Left cardiac atrium (tissue), 4 donors: ENCODE measurements around the gene GTPBP10. TPM values are rescaled to one million over a fixed set of nuclear protein-coding genes. Genes with fewer than 3 reads are reported as not detected.

Source experiments
- ATAC-seq, 2 donors: fragments of 200-7000 bp; cut with Tn5 transposase; one replicate each; pipeline ENCODE4 v1.9.1; 2020; ENCODE audit warnings: mild to moderate bottlenecking in 2 of 2, moderate library complexity in 2 of 2
- DNase-seq: peaks from one replicate; pipeline ENCODE4 v3.0.0-alpha.2; 2020
- intact Hi-C, 2 donors: fragments of 100-400 bp; cut with DNase I; formaldehyde crosslinking; loops; one replicate each; pipeline versions ENCODE4 v1.14.1 to v1.15.1; 2022 to 2023
- total RNA-seq, 2 donors: library from RNA; stranded (reverse); fragmentation: NEBNext Ultra II Directional; extraction: Animal tissue kit (Norgen Biotek cat#: 25700); gene quantifications; one replicate each; pipeline ENCODE4 v1.2.1, GENCODE V29; 2021
- donor health status: DM: no; HTN: yes; CAD: no.
- donor health status: DM: no; HTN: yes; CAD: no; lungs with severe emphysema.
- donor health status: DM: yes; HTN: yes; CAD: no.
- donor health status: Dilated cardiomyopathy.

Gene GTPBP10
- total RNA-seq, 2 donors from 2014 or later: 17.8 to 24.3 TPM

- peak; percentile 12 to 37 for ATAC-seq
- no peak for DNase-seq
- intact Hi-C loops: no loop called here
Measured at GRCh38 chr7:90412458-90413184, 66.1 kb downstream of the GTPBP10 start.

GRCh38 chr7:90413185-90413528 is 66.6 kb downstream of the GTPBP10 start:
- ATAC-seq: no peak
- DNase-seq: no peak

GRCh38 chr7:90421651-90422050 is 75.1 kb downstream of the GTPBP10 start:
- intact Hi-C loops: loop anchor here in 1 of 2 donors (5.0 to 10.0 kb wide), 2 partner anchors 74 to 107 kb away; partner anchors contain the start of gene GTPBP10
- DNase-seq (no peak), ATAC-seq (no peak)

More at GRCh38 chr7:90413185-90413528, 66.6 kb downstream of the GTPBP10 start:
- intact Hi-C loops: no loop called here

GRCh38 chr7:90424720-90425119 is 78.2 kb downstream of the GTPBP10 start:
- intact Hi-C loops: loop anchor here in 1 of 2 donors (5.0 to 10.0 kb wide), 3 partner anchors 77 to 267 kb away; partner anchors contain the start of gene GTPBP10
- DNase-seq (no peak), ATAC-seq (no peak)

- DNase-seq (no peak), ATAC-seq (no peak)
- intact Hi-C loops: loop anchor here in 1 of 2 donors (5.0 to 10.0 kb wide), 2 partner anchors 111 to 268 kb away; no protein-coding TSS in a partner anchor
Measured at GRCh38 chr7:90425376-90425775, 78.9 kb downstream of the GTPBP10 start.

- intact Hi-C loops: loop anchor here in 1 of 2 donors (10.0 kb wide), 1 partner anchor 266 kb away; no protein-coding TSS in a partner anchor
- ATAC-seq (no peak), DNase-seq (no peak)
Measured at GRCh38 chr7:90430614-90431460, 84.3 kb downstream of the GTPBP10 start.

GRCh38 chr7:90432752-90433151 is 86.2 kb downstream of the GTPBP10 start:
- intact Hi-C loops: loop anchor here in 1 of 2 donors (10.0 kb wide), 1 partner anchor 268 kb away; no protein-coding TSS in a partner anchor
- ATAC-seq (no peak), DNase-seq (no peak)

GRCh38 chr7:90433221-90433620 is 86.7 kb downstream of the GTPBP10 start:
- ATAC-seq (no peak), DNase-seq (no peak)
- intact Hi-C loops: loop anchor here in 1 of 2 donors (10.0 kb wide), 1 partner anchor 268 kb away; no protein-coding TSS in a partner anchor

Other genes with a start within 250 kb of the GTPBP10 start
- 10 to 100 TPM in 1 of 2 donors, 1 to 10 TPM in 1; 6.1 to 12.0 TPM for gene STEAP1, start 192.2 kb upstream of the GTPBP10 start, total RNA-seq
- gene STEAP2, start 135.0 kb upstream of the GTPBP10 start, total RNA-seq: 10 to 100 TPM; 22.0 to 28.2 TPM
- gene CFAP69, start 101.5 kb upstream of the GTPBP10 start, total RNA-seq: 1 to 10 TPM; 3.4 to 4.5 TPM
- gene FAM237B, start 25.4 kb upstream of the GTPBP10 start, total RNA-seq: not detected
- gene CLDN12, start 56.7 kb downstream of the GTPBP10 start, total RNA-seq: 10 to 100 TPM; 31.8 to 35.5 TPM
- gene PTTG1IP2, start 122.9 kb downstream of the GTPBP10 start, total RNA-seq: not detected
- 10 to 100 TPM; 35.9 to 53.5 TPM for gene CDK14, start 249.6 kb downstream of the GTPBP10 start, total RNA-seq